ENCODE data around the gene IL6. TPM values are rescaled to one million over a fixed set of nuclear protein-coding genes. Genes with fewer than 3 reads are reported as not detected.

Gene IL6
- total and polyA plus RNA-seq, 2 donors from 2014 or later = 0.58 to 1.6 TPM

GRCh38 chr7:22695476-22696132, 31.4 kb upstream of the IL6 start:
- H3K4me3 ChIP-seq (ENCODE audit: low read length in 3 of 3) = no peak overlapping the region
- no peak overlapping the region for H3K9ac ChIP-seq (ENCODE audit: low read length in 3 of 3)
- DNase-seq = no peak
- intact Hi-C loops (cut with DNase I) = no loop called here
- H3K9me3 ChIP-seq (ENCODE audit: control insufficient read depth in 2 of 3, insufficient read depth in 1 of 3, low read length in 3 of 3) = no peaks in the 10 kb centered on the region
- H3K27ac ChIP-seq (ENCODE audit: low read depth in 2 of 2, low read length in 2 of 2) = no peak overlapping the region
- FAIRE-seq = no peak
- no peak for TF ChIP-seq CTCF (IDR thresholded peaks at IDR 0.05; ENCODE audit: borderline replicate concordance, extremely low read depth, insufficient read depth)
- no peaks in the 10 kb centered on the region for H3K4me1 ChIP-seq (ENCODE audit: control insufficient read depth in 2 of 3, insufficient read depth in 2 of 3, low read depth in 1 of 3, low read length in 3 of 3)
- H3K36me3 ChIP-seq (ENCODE audit: control insufficient read depth in 2 of 3, insufficient read depth in 3 of 3, low read length in 3 of 3) = no peaks in the 10 kb centered on the region
- H3K27me3 ChIP-seq (ENCODE audit: control insufficient read depth, insufficient read depth, low read length) = no peaks in the 10 kb centered on the region

- Histone ChIP-seq H3K27me3 (ENCODE audit: control insufficient read depth, insufficient read depth, low read length) (no peaks in the 10 kb centered on the region), H3K27ac (ENCODE audit: low read depth in 2 of 2, low read length in 2 of 2) (no peak overlapping the region), H3K4me1 (ENCODE audit: control insufficient read depth in 2 of 3, insufficient read depth in 2 of 3, low read depth in 1 of 3, low read length in 3 of 3) (no peaks in the 10 kb centered on the region), H3K4me3 (ENCODE audit: low read length in 3 of 3) (no peak overlapping the region), H3K9me3 (ENCODE audit: control insufficient read depth in 2 of 3, insufficient read depth in 1 of 3, low read length in 3 of 3) (no peaks in the 10 kb centered on the region), H3K36me3 (ENCODE audit: control insufficient read depth in 2 of 3, insufficient read depth in 3 of 3, low read length in 3 of 3) (no peaks in the 10 kb centered on the region), H3K9ac (ENCODE audit: low read length in 3 of 3) (no peak overlapping the region)
- TF ChIP-seq CTCF (IDR thresholded peaks at IDR 0.05; ENCODE audit: borderline replicate concordance, extremely low read depth, insufficient read depth) = no peak
- intact Hi-C loops (cut with DNase I) = no loop called here
- DNase-seq (no peak), FAIRE-seq (no peak)
Observed at GRCh38 chr7:22696541-22697228, 30.3 kb upstream of the IL6 start.

GRCh38 chr7:22697322-22697859, 29.6 kb upstream of the IL6 start:
- no peak overlapping the region for H3K9ac ChIP-seq (ENCODE audit: low read length in 3 of 3)
- intact Hi-C loops (cut with DNase I) = no loop called here
- no peak overlapping the region for H3K27ac ChIP-seq (ENCODE audit: low read depth in 2 of 2, low read length in 2 of 2)
- H3K27me3 ChIP-seq (ENCODE audit: control insufficient read depth, insufficient read depth, low read length) = no peaks in the 10 kb centered on the region
- no peaks in the 10 kb centered on the region for H3K9me3 ChIP-seq (ENCODE audit: control insufficient read depth in 2 of 3, insufficient read depth in 1 of 3, low read length in 3 of 3)
- H3K4me1 ChIP-seq (ENCODE audit: control insufficient read depth in 2 of 3, insufficient read depth in 2 of 3, low read depth in 1 of 3, low read length in 3 of 3) = no peaks in the 10 kb centered on the region
- FAIRE-seq = no peak
- H3K4me3 ChIP-seq (ENCODE audit: low read length in 3 of 3) = no peak overlapping the region
- H3K36me3 ChIP-seq (ENCODE audit: control insufficient read depth in 2 of 3, insufficient read depth in 3 of 3, low read length in 3 of 3) = no peaks in the 10 kb centered on the region
- no peak for DNase-seq
- no peak for TF ChIP-seq CTCF (IDR thresholded peaks at IDR 0.05; ENCODE audit: borderline replicate concordance, extremely low read depth, insufficient read depth)

All from kidney (tissue), 14 donors.